ENCODE results near the gene LTBP3. TPM values are rescaled to one million over a fixed set of nuclear protein-coding genes. Genes with fewer than 3 reads are reported as not detected.

Gene LTBP3
- total RNA-seq, 1 donor: 47.3 TPM

DNA sequence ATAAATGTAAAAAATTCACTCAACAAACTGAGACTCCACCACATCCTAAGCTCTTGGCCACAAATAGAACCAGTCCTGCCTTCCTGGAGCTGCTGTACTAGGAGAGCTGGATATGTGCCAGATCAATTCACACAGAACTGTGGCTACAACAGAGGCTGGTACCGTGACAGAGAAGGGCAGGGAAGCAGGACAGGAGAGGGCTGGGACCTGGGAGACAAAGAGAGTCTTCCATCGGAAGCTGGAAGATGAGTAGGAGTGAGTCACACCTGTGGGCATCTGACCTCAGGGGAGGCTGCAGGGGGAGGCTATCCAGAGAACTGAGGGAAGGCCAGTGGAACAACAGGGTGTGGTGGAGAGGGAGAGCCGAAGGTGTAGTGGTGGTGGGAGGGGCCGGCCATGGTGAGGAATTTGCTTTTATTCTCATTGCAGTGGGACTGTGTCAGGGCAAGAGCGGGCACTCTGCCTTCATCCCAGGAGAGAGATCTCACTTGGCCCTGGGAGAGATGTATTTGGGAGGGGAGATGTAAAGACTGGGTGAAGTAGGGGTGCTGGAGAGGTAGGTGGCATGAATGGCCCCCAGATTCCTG lies 1.9 kb upstream of the LTBP3 start:
- peak; percentile 72 for DNase-seq (ENCODE audit: low read depth)
- TF ChIP-seq, protein P1, sequence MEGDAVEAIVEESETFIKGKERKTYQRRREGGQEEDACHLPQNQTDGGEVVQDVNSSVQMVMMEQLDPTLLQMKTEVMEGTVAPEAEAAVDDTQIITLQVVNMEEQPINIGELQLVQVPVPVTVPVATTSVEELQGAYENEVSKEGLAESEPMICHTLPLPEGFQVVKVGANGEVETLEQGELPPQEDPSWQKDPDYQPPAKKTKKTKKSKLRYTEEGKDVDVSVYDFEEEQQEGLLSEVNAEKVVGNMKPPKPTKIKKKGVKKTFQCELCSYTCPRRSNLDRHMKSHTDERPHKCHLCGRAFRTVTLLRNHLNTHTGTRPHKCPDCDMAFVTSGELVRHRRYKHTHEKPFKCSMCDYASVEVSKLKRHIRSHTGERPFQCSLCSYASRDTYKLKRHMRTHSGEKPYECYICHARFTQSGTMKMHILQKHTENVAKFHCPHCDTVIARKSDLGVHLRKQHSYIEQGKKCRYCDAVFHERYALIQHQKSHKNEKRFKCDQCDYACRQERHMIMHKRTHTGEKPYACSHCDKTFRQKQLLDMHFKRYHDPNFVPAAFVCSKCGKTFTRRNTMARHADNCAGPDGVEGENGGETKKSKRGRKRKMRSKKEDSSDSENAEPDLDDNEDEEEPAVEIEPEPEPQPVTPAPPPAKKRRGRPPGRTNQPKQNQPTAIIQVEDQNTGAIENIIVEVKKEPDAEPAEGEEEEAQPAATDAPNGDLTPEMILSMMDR (IDR thresholded peaks at IDR 0.05; ENCODE audit: insufficient read depth, low read length): no peak
- H3K4me3 ChIP-seq (ENCODE audit: low read depth, low read length): no peak overlapping the region

DNA sequence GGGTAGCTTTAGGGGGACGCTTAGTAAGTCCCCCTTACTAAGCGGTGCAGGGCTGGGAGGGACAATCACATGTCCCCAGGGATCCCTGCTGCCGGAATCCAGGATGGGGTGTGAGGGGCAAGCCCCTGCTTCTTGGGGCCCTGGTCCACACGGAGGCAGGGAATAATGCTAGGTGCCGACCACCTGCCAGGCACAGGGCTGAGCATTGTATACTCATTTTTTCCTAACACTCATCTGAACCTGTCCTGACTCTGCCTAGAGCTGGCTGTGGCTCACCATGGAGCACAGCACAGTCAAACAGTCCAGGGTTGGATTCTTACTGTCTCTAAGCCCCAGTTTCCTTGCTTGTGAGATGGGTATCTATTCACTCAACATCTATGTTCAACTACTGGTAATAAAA lies 1.4 kb upstream of the LTBP3 start:
- TF ChIP-seq, protein P1 (IDR thresholded peaks at IDR 0.05; ENCODE audit: insufficient read depth, low read length): no peak
- H3K4me3 ChIP-seq (ENCODE audit: low read depth, low read length): no peak overlapping the region
- no peak for DNase-seq (ENCODE audit: low read depth)

DNA sequence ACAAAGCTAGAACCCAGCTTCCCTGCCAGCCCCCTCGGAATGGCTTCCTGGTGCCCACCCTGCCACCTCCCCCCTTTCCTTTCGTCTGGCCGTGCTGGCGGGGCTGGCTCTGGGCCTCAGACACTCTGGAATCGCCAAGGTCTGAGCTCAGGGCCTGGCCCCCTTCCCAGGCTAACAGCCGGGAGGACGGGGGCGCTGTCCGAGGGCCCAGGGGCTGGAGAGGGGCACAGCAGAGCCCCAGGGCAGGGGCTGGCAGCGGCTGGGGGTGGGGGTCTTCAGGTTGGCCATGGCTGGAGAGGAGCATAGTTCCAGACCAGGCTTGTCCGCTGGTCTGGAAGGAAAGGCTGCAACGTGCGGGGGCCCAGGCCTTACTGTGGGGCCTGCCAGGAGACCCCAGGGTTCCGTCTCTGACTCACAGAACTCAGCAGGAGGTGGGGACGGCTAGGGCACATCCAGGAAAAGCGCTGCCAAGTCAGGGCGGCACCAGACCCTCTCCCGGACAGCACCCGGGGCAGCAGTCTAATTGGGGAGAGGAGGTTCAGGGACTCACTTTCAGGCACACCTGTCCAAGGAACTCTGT lies 861 bp upstream of the LTBP3 start:
- peak overlapping the region; percentile 40 for H3K4me3 ChIP-seq (ENCODE audit: low read depth, low read length)
- peak; percentile 69 for DNase-seq (ENCODE audit: low read depth)
- TF ChIP-seq, protein P1 (IDR thresholded peaks at IDR 0.05; ENCODE audit: insufficient read depth, low read length): peak; percentile 28

DNA sequence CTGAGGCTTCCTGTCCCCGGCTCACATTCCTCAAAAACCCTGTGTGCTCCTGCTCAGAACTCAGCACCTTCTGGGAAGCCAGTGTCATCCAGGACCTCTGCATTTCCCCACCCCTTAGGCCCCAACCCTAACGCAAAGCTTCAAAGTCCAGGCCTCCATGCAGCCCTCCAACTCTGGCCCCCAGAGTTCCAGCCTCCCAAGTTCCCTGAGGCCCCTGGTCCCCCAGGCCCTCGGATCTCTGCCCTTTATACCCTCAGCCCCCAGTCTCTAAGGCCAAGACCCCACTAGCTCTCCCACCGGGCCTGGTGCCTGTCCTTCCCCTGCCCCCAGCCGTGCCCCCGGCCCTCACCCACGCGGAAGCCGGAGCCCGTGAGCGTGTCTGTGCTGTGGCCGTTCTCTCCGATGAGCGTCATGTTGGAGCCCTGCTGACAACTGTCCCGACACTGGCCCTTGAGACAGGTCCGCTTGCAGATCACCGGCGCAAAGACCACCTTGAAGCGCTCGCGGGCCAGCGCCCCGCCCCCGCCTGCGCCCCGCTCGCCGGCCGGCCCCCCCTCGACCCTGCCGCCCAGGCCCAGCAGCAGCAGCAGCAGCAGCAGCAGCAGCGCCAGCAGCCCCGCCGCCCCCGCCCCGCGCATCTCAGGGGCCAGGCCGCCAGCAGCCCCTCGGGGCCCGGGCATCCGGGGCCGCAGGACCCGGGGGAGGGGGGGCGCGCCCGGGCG lies 718 bp downstream of the LTBP3 start:
- peak; percentile 35 for DNase-seq (ENCODE audit: low read depth)
- TF ChIP-seq, protein P1 (IDR thresholded peaks at IDR 0.05; ENCODE audit: insufficient read depth, low read length): no peak

DNA sequence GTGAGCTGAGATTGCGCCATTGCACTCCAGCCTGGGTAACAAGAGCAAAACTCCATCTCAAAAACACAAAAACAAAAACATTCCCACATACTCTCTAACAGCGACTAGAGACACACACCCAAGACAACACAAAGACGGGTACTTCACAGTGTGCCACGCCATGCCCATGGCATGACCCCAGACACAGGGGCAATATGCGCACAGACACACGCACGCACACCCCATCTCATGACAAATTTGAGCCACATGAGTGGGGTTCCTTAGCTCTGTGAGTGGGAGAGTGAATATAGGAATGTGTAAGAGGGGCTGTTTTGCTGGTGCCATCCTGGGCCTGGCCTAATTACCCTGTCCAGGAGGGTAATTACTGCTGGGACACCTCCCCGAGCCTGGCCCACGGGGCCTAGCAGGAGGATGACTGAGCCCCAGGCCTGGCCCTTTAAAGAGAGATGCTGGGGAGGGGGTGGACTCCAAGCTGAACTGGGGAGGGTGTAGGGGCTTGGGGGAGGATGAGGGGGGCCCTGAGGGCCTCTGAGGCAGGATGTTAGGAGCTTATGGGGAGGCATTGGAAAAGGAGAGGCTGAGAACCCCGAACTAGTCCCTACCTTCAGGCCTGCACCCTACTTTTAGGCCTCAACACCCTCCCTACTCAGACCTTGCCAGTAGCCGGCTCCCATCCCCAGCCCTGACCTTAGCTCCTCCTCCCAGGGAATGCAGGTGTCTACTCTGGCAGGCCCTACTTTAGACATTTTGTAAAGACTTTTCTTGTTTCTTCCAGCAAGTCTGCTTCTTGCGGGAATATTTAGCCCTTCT lies 1.5 kb downstream of the LTBP3 start:
- DNase-seq (ENCODE audit: low read depth): no peak
- TF ChIP-seq, protein P1 (IDR thresholded peaks at IDR 0.05; ENCODE audit: insufficient read depth, low read length): no peak
- H3K4me3 ChIP-seq (ENCODE audit: low read depth, low read length): peak overlapping the region; percentile 74

More for the DNA sequence above, 718 bp downstream of the LTBP3 start:
- peak overlapping the region; percentile 74 for H3K4me3 ChIP-seq (ENCODE audit: low read depth, low read length)

DNA sequence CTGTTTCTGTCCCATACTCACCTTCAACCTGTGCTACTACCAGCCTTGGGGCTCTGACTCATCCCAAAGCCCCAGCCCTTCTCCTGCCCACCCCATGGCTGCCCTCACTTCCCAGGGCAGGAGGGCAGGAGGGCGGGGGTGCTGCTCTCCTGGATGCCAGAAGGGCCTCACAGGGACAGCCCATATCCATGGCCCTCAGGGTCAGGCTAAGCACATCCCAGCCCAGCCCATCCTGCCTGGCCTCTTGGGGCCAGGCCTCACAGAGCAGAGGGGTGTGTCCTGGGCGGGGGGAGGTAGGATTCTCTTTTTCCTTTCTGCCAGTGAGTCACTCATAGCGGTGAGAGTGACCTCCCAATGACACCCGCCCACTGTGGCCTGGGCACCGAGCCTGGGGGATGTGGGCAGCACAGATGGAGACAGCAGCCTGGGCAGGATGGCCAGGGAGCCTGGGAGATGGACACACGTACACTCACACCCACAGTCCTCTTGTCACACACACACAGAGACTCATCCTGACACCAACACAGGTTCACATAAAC lies 2.4 kb downstream of the LTBP3 start:
- DNase-seq (ENCODE audit: low read depth): peak; percentile 76
- H3K4me3 ChIP-seq (ENCODE audit: low read depth, low read length): peak overlapping the region; percentile 47
- TF ChIP-seq, protein P1 (IDR thresholded peaks at IDR 0.05; ENCODE audit: insufficient read depth, low read length): no peak
